K562 (cell line): Measurements from ENCODE around the gene RAB4B. TPM values are rescaled to one million over a fixed set of nuclear protein-coding genes. Genes with fewer than 3 reads are reported as not detected.

ENCODE experiments used
- ATAC-seq: fragments of 200-7000 bp; cut with Tn5 transposase; 3 replicates; pipeline ENCODE4 v1.9.1; 2020; ENCODE audit warnings: moderate library complexity
- BruUV-seq: library from RNA; stranded (reverse); fragments of 400-500 nt; replicated peaks from 2 replicates; lab custom pipeline; 2021; lab: Mats Ljungman, UMichigan
- CTCF ChIA-PET: fragments of 300-600 bp; formaldehyde crosslinking; extraction: SDS; loops from one replicate; lab custom pipeline; 2021; ENCODE audit warnings: low intra/inter-chr PET ratio; lab: Yijun Ruan, JAX
- POLR2A ChIA-PET: fragments of 300-600, 350-650 bp; sonication (Branson Sonifier 250); formaldehyde crosslinking; extraction: SDS; loops from one replicate; lab custom pipeline; 2021; ENCODE audit warnings: antibody characterized with exemption, inconsistent platforms; lab: Yijun Ruan, JAX
- DNase-seq, 4 experiments: peaks; one replicate each; pipeline versions ENCODE4 v3.0.0 to v3.0.0-alpha.2; 2011 to 2018; ENCODE audit warnings: low spot score in 3 of 4, mixed read lengths in 3 of 4; ENCODE audit errors: extremely low read depth in 1 of 4
- FAIRE-seq: peaks from 2 replicates; lab custom pipeline; 2011; peaks lifted over from hg19 to GRCh38; lab: Jason Lieb, UNC
- H2AFZ ChIP-seq: 2 replicates; pipeline ENCODE4 v1.6.0; 2011; ENCODE audit warnings: low read depth, low read length, control low read depth, inconsistent platforms
- H3K27ac ChIP-seq: fragments of 200-600 bp; 3 replicates; pipeline ENCODE4 v1.8.0; 2011; ENCODE audit warnings: low read depth, mild to moderate bottlenecking, control low read depth, inconsistent platforms, low read length, moderate library complexity, mixed read lengths; ENCODE audit errors: extremely low read depth
- H3K27me3 ChIP-seq, 2 experiments: fragments of 300-600 bp in 1 of 2; 2 replicates in 1 of 2; 3 replicates in 1 of 2; pipeline versions ENCODE4 v1.6.0 to v1.8.0; 2011; ENCODE audit warnings: inconsistent platforms in 2 of 2, low read length in 2 of 2, mild to moderate bottlenecking in 1 of 2, mixed read lengths in 1 of 2, moderate library complexity in 1 of 2; ENCODE audit not compliant: control insufficient read depth in 2 of 2, insufficient read depth in 2 of 2
- H3K36me3 ChIP-seq: fragments of 300-600 bp; 3 replicates; pipeline ENCODE4 v1.8.0; 2011; ENCODE audit warnings: mild to moderate bottlenecking, low read length, inconsistent platforms; ENCODE audit not compliant: control insufficient read depth, insufficient read depth
- H3K4me1 ChIP-seq, 2 experiments: fragments of 200-600 bp in 1 of 2; replicated peaks in 1 of 2; 2 replicates in 1 of 2; 3 replicates in 1 of 2; pipeline versions ENCODE4 v1.5.1 to v1.8.0; 2011; ENCODE audit warnings: inconsistent platforms in 2 of 2, low read length in 2 of 2, mild to moderate bottlenecking in 1 of 2, mixed read lengths in 1 of 2, moderate library complexity in 1 of 2; ENCODE audit not compliant: control insufficient read depth in 2 of 2, insufficient read depth in 2 of 2
- H3K4me2 ChIP-seq: 2 replicates; pipeline ENCODE4 v1.6.1; 2011; ENCODE audit warnings: low read length, control low read depth, inconsistent platforms, mixed read lengths; ENCODE audit not compliant: insufficient read depth
- H3K4me3 ChIP-seq: fragments of 200-600 bp; sonication (generic), shearing (Covaris generic); 2 replicates; pipeline ENCODE4 v1.5.1; 2016; ENCODE audit warnings: control low read depth, inconsistent platforms
- H3K79me2 ChIP-seq: fragments of 200-600 bp; 3 replicates; pipeline ENCODE4 v1.8.0; 2011; ENCODE audit warnings: low read length, inconsistent platforms; ENCODE audit not compliant: control insufficient read depth, insufficient read depth
- H3K9ac ChIP-seq, 2 experiments: 2 replicates each; pipeline versions ENCODE4 v1.6.0 to v1.6.1; 2011; ENCODE audit warnings: low read depth in 2 of 2, low read length in 2 of 2, control low read depth in 1 of 2, inconsistent platforms in 1 of 2, mild to moderate bottlenecking in 1 of 2, mixed read lengths in 1 of 2; ENCODE audit not compliant: insufficient read depth in 1 of 2
- H3K9me1 ChIP-seq: one replicate; pipeline ENCODE4 v1.6.0; 2011; ENCODE audit warnings: inconsistent platforms, mild to moderate bottlenecking, low read length, moderate library complexity; ENCODE audit not compliant: control insufficient read depth, insufficient read depth
- H3K9me3 ChIP-seq: replicated peaks from 2 replicates; pipeline ENCODE4 v1.5.1; 2011; ENCODE audit warnings: low read depth, low read length, inconsistent platforms; ENCODE audit not compliant: control insufficient read depth, insufficient read depth
- H4K20me1 ChIP-seq: replicated peaks from 2 replicates; pipeline ENCODE4 v1.6.1; 2011; ENCODE audit warnings: low read length, inconsistent platforms, mixed read lengths; ENCODE audit not compliant: control insufficient read depth, insufficient read depth
- CBFB ChIP-seq: sonication (generic); formaldehyde crosslinking; IDR thresholded peaks from 2 replicates; pipeline ENCODE4 v1.4.0; 2020; ENCODE audit warnings: mild to moderate bottlenecking, missing genetic modification reagents
- CCNT2 ChIP-seq: IDR thresholded peaks from 2 replicates; pipeline ENCODE4 v1.6.1; 2011; ENCODE audit warnings: borderline replicate concordance, low read depth, mild to moderate bottlenecking, moderate library complexity, mixed read lengths, low read length; ENCODE audit not compliant: insufficient read length; ENCODE audit errors: extremely low read depth
- CREM ChIP-seq: IDR thresholded peaks from 2 replicates; pipeline ENCODE4 v1.6.1; 2014; ENCODE audit warnings: antibody characterized with exemption, low read depth
- NCOR1 ChIP-seq: fragments of 450-650 bp; IDR thresholded peaks from 2 replicates; pipeline ENCODE4 v1.6.1; 2016; ENCODE audit warnings: mild to moderate bottlenecking, moderate library complexity
- PHF8 ChIP-seq: fragments of 200-600 bp; sonication (generic); IDR thresholded peaks from 2 replicates; pipeline ENCODE4 v1.6.1; 2012; ENCODE audit warnings: mixed run types, mild to moderate bottlenecking, inconsistent platforms, low read length, moderate library complexity, borderline replicate concordance
- SAFB2 ChIP-seq: fragments of 200-400 bp; formaldehyde crosslinking; IDR thresholded peaks from 2 replicates; pipeline ENCODE4 v1.6.1; 2018; ENCODE audit warnings: borderline replicate concordance, low read length, low read depth, moderate library complexity; ENCODE audit not compliant: severe bottlenecking
- ZBTB12 ChIP-seq: fragments of 250-450 bp; sonication (Bioruptor Pico); IDR thresholded peaks from 2 replicates; pipeline ENCODE4 v1.4.0; 2020
- ZNF12 ChIP-seq: sonication (generic); formaldehyde crosslinking; IDR thresholded peaks from 2 replicates; pipeline ENCODE4 v1.4.0; 2020; ENCODE audit warnings: mild to moderate bottlenecking, missing genetic modification reagents
- WGBS: fragments of 100-300 bp; shearing (Covaris generic); methylation state at CpG from one replicate; pipeline ENCODE4 v1.1.6; 2016; ENCODE audit warnings: low coverage, mixed read lengths; ENCODE audit not compliant: insufficient coverage; ENCODE audit errors: missing lambda C conversion rate; 5-methylcytosine and 5-hydroxymethylcytosine counted together
- in situ Hi-C: fragments of 300-500 bp; cut with MboI; formaldehyde crosslinking; loops from 4 replicates; pipeline ENCODE4 v1.15.0; 2018; ENCODE audit warnings: inconsistent platforms, mixed read lengths
- intact Hi-C: fragments of 100-400 bp; cut with micrococcal nuclease; formaldehyde crosslinking; loops from 2 replicates; pipeline ENCODE4 v1.14.2; 2022
- polyA plus RNA-seq, 8 experiments: library from polyadenylated mRNA; depleted of rRNA in 4 of 8; stranded (reverse) in 5 of 8; unstranded in 3 of 8; fragments of >200 nt; fragmentation: Nextera tagmentation in 2 of 8; fragmentation: Illumina TruSeq in 1 of 8; extraction: Ambion mirVana in 2 of 8; extraction: Trizol in 1 of 8; gene quantifications; 2 replicates each; pipeline versions ENCODE4 v1.2.1 to v1.2.3, GENCODE V29; 2011 to 2014; ENCODE audit warnings: inconsistent platforms in 1 of 8, missing spikeins in 1 of 8
- total RNA-seq, 7 experiments: library from RNA; depleted of rRNA in 6 of 7; stranded (reverse); fragments of >200 nt in 6 of 7; fragmentation: Illumina TruSeq in 2 of 7; extraction: Trizol in 2 of 7; gene quantifications; 2 replicates each; pipeline versions ENCODE4 v1.2.1 to v1.2.3, GENCODE V29; 2011 to 2021; ENCODE audit warnings: low replicate concordance in 1 of 7

The RAB4B gene
- total and polyA plus RNA-seq, 9 of the 15 experiments (the other 6 are each of a cell fraction or from before 2014, with no cell fraction given): 0.28 to 20.4 (median 9.0) TPM

GRCh38 chr19:40797166-40797962 lies 19.3 kb downstream of the RAB4B start:
- peaks cover 31% of the 10 kb centered on the region for H3K79me2 ChIP-seq
- peaks cover under 1% of the 10 kb centered on the region for H3K9me1 ChIP-seq
- in situ Hi-C loops: no loop called here
- WGBS: 89% methylated on average over 13 of the region's 14 CpGs
- CTCF ChIA-PET: no interaction called here
- BruUV-seq: no TSS peak
- H3K4me2 ChIP-seq: peak overlapping the region; percentile 76; the same call in 1 of the 2 replicates
- intact Hi-C loops: no loop called here
- H3K36me3 ChIP-seq: peaks cover 22% of the 10 kb centered on the region; the same call in 2 of the 3 replicates
- peak overlapping the region; percentile 78 for H3K27ac ChIP-seq
- ATAC-seq (no peak), FAIRE-seq (peak; percentile 15), DNase-seq (no peak)
- H3K9me3 ChIP-seq: no peaks in the 10 kb centered on the region
- H3K4me3 ChIP-seq: no peak overlapping the region
- peak overlapping the region; percentile 88 for H2AFZ ChIP-seq
- H3K4me1 ChIP-seq: peaks cover 33 to 41% of the 10 kb centered on the region in 2 experiments
- peak; percentile 42; the same call in 1 of the 2 replicates for TF ChIP-seq CBFB
- TF ChIP-seq PHF8: no peak
- TF ChIP-seq ZBTB12 (CRISPR knock-in tag): no peak
- TF ChIP-seq ZNF12 (CRISPR knock-in tag): no peak
- TF ChIP-seq CCNT2: no peak
- no peak for TF ChIP-seq CREM
- TF ChIP-seq NCOR1: no peak
- no peak for TF ChIP-seq SAFB2
- H3K9ac ChIP-seq: peak overlapping the region; percentile 68 to 89; a peak in 3 of 4 replicates
- peaks cover 11% of the 10 kb centered on the region; the same call in 1 of the 2 replicates for H4K20me1 ChIP-seq
- POLR2A ChIA-PET: interaction anchor here (1.0 to 1.9 kb wide), 4 partner anchors 10 to 466 kb away, joined by 3 to 15 read pairs (median 12); partner anchors contain the start of genes ACTMAP and RAB4B
- no peaks in the 10 kb centered on the region for H3K27me3 ChIP-seq
